ENCODE results near the gene ZNF292.

- no peak for TF ChIP-seq CTCF (IDR thresholded peaks at IDR 0.05)
- no peak for TF ChIP-seq POLR2A (IDR thresholded peaks at IDR 0.05)
These were observed 70.1 kb downstream of the ZNF292 start for GRCh38 chr6:87225511-87225910.

Data from esophagus squamous epithelium (tissue), 4 donors.